GM06990 (cell line): ENCODE results near the gene UBASH3A.

Experiments used
- DNase-seq: peaks from one replicate; pipeline ENCODE4 v3.0.0-alpha.2; 2011; ENCODE audit not compliant: insufficient read length; ENCODE audit errors: extremely low read depth
- H3K27me3 ChIP-seq: replicated peaks from 2 replicates; pipeline ENCODE4 v1.6.0; 2011; ENCODE audit warnings: low read length; ENCODE audit not compliant: control insufficient read depth, insufficient read depth
- H3K36me3 ChIP-seq: 2 replicates; pipeline ENCODE4 v1.5.1; 2011; ENCODE audit warnings: low read length; ENCODE audit not compliant: control insufficient read depth, insufficient read depth
- H3K4me3 ChIP-seq: replicated peaks from 2 replicates; pipeline ENCODE4 v1.5.1; 2011; ENCODE audit warnings: low read depth, mild to moderate bottlenecking, control low read depth, low read length
- CTCF ChIP-seq: IDR thresholded peaks from 2 replicates; pipeline ENCODE4 v1.5.1; 2011; ENCODE audit warnings: low read length, control low read depth, mild to moderate bottlenecking, inconsistent platforms; ENCODE audit not compliant: insufficient read depth, poor library complexity, severe bottlenecking

UBASH3A gene

GRCh38 chr21:42490720-42491119, 87.0 kb downstream of the UBASH3A start:
- H3K4me3 ChIP-seq, result no peak overlapping the region
- H3K36me3 ChIP-seq, result no peaks in the 10 kb centered on the region
- H3K27me3 ChIP-seq, result no peaks in the 10 kb centered on the region
- no peak for DNase-seq
- TF ChIP-seq CTCF, result no peak

DNA sequence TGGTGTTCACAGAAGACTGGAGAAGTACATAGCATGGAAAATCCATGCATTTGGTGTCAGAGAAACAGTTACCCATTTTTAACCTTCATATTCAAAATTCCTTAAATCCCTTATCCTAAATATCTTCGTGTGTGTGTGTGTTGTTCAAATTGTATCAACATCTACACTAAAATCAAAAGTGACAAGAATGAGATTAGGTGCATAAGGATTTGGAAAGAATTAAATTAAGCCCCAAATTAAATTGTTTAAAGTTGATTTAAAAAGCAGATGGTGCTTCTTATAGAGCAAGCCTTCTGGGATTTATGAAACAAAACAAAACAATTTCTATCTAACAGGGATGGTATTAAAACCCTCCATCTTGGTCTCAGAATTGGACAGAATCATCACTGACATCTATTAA, 87.6 kb downstream of the UBASH3A start:
- no peak for DNase-seq
- H3K4me3 ChIP-seq, result no peak overlapping the region
- TF ChIP-seq CTCF, result no peak
- H3K27me3 ChIP-seq, result no peaks in the 10 kb centered on the region
- H3K36me3 ChIP-seq, result no peaks in the 10 kb centered on the region

- Histone ChIP-seq H3K4me3 (no peak overlapping the region), H3K27me3 (no peaks in the 10 kb centered on the region), H3K36me3 (no peaks in the 10 kb centered on the region)
- no peak for TF ChIP-seq CTCF
- DNase-seq, result no peak
Measured at GRCh38 chr21:42492201-42492600, 88.5 kb downstream of the UBASH3A start.

- Histone ChIP-seq H3K36me3 (no peaks in the 10 kb centered on the region), H3K4me3 (no peak overlapping the region), H3K27me3 (no peaks in the 10 kb centered on the region)
- TF ChIP-seq CTCF, result no peak
- DNase-seq, result no peak
Measured at GRCh38 chr21:42493109-42494060, 89.7 kb downstream of the UBASH3A start.

DNA sequence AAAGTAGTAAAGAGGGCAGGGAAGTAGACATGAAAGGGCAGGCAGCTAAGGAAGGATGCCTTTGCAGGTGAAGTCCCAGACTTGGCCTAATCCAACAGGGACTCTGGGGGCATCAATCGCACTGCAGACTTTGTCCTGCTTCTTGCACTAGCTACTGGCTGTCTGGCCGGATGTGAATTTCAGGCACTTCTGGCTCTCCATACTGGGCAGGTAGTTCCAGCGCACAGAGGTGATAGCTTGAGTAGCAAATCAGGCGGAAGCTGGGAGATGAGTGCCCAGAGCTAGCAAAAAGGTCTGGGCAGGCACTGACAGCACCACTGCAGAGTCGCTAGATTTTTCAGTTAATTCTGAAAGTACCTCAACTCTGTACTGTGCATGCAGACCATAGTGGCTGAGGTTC, 91.3 kb downstream of the UBASH3A start:
- no peak overlapping the region for H3K4me3 ChIP-seq
- TF ChIP-seq CTCF, result no peak
- H3K36me3 ChIP-seq, result no peaks in the 10 kb centered on the region
- no peaks in the 10 kb centered on the region for H3K27me3 ChIP-seq
- no peak for DNase-seq
